ENCODE measurements around the gene SELENON. TPM values are rescaled to one million over a fixed set of nuclear protein-coding genes. Genes with fewer than 3 reads are reported as not detected.

SELENON gene
- total and polyA plus RNA-seq, 9 of the 15 experiments (the other 6 are each of a cell fraction or from before 2014, with no cell fraction given): 0.43 to 26.7 (median 7.0) TPM

- TF ChIP-seq ID3 (CRISPR knock-in tag; IDR thresholded peaks at IDR 0.05) (no peak), ID3 (tag; IDR thresholded peaks at IDR 0.05) (peak; percentile 69), ZNF431 (CRISPR knock-in tag; IDR thresholded peaks at IDR 0.05) (no peak), SFPQ (IDR thresholded peaks at IDR 0.05; ENCODE audit: low read depth, low read length) (no peak), ETS1 (conservative IDR thresholded peaks at IDR 0.05; ENCODE audit: control insufficient read depth, low read depth, low read length) (no peak; the same call in 1 of the 2 replicates), SREBF2 (CRISPR knock-in tag; IDR thresholded peaks at IDR 0.05) (no peak), CREB3L1 (IDR thresholded peaks at IDR 0.05; ENCODE audit: borderline replicate concordance, low read depth) (no peak), BRCA1 (IDR thresholded peaks at IDR 0.05) (no peak), BRCA1 (CRISPR knock-in tag; IDR thresholded peaks at IDR 0.05) (no peak), RBM22 (IDR thresholded peaks at IDR 0.05; ENCODE audit: low read depth, low read length, poor library complexity, severe bottlenecking) (no peak), ZNF232 (CRISPR knock-in tag; IDR thresholded peaks at IDR 0.05) (no peak), CTCF (IDR thresholded peaks at IDR 0.05 in 2 of 3, conservative IDR thresholded peaks at IDR 0.05 in 1 of 3; ENCODE audit: insufficient read depth in 2 of 3, low read depth in 1 of 3, low read length in 3 of 3) (no peak), SMAD4 (CRISPR knock-in tag; conservative IDR thresholded peaks at IDR 0.05) (peak; percentile 82; the same call in 1 of the 2 replicates), USF1 (CRISPR knock-in tag; IDR thresholded peaks at IDR 0.05) (peak; percentile 49), CHD1 (IDR thresholded peaks at IDR 0.05; ENCODE audit: low read length) (no peak), CTBP1 (IDR thresholded peaks at IDR 0.05; ENCODE audit: borderline replicate concordance) (peak; percentile 99), KAT8 (IDR thresholded peaks at IDR 0.05; ENCODE audit: low read depth) (no peak), KAT7 (CRISPR knock-in tag; IDR thresholded peaks at IDR 0.05; ENCODE audit: borderline replicate concordance) (no peak), SMC3 (conservative IDR thresholded peaks at IDR 0.05; ENCODE audit: insufficient read depth, low read depth, low read length) (no peak), CBFB (CRISPR knock-in tag; IDR thresholded peaks at IDR 0.05) (no peak)
Measured at GRCh38 chr1:25782608-25783201, 17.3 kb upstream of the SELENON start (continued).

All from K562 (cell line).